ENCODE data around the gene TPM2.

DNA sequence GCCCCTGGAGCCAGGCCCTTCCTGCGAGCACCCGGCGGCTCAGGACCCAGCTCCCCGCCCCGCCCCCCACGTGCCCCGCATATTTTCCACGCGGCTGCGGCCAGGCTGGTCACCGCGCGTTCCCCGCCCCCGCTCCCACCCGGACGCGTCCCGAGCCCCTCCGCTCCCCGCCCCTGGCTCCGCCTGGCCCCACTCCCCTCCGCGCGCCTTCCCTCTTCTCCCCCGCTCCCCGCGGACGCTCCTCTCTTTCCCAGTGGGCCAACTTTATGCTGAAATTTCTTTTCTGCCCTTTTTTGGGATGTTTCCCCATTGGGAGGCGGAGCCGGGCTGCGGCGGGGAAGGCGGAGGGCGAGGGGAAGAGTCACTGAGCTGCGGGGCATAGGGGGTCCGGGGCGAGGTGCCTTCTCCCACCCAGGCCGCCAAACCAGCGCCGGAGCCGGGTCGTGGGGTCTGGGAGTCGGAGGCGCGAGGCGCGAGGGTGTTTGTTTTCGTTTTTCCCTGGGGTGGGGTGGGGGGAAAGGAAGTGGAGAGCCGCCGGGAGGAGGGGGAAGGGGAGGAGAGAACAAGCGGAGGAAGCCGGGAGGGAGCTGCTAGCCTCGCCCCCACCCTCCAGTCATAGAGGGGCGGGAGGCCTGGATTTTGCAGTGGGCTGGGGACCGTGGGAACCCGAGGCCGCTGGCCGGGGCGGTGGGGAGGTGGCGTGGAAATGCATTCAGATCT, 1.0 kb upstream of the TPM2 start:
- no peak for TF ChIP-seq BRCA1 (IDR thresholded peaks at IDR 0.05; ENCODE audit: low read depth, low read length)
- TF ChIP-seq, protein P1, sequence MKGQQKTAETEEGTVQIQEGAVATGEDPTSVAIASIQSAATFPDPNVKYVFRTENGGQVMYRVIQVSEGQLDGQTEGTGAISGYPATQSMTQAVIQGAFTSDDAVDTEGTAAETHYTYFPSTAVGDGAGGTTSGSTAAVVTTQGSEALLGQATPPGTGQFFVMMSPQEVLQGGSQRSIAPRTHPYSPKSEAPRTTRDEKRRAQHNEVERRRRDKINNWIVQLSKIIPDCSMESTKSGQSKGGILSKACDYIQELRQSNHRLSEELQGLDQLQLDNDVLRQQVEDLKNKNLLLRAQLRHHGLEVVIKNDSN (IDR thresholded peaks at IDR 0.05; ENCODE audit: borderline replicate concordance, extremely low read length, insufficient read depth, low read depth, low read length): no peak
- no peak for TF ChIP-seq BCL11A (IDR thresholded peaks at IDR 0.05; ENCODE audit: low read depth, low read length)
- no peak for TF ChIP-seq RCOR1 (conservative IDR thresholded peaks at IDR 0.05; ENCODE audit: low read depth, low read length)
- TF ChIP-seq SIN3A (IDR thresholded peaks at IDR 0.05; ENCODE audit: low read depth, low read length): no peak
- TF ChIP-seq, protein P2, sequence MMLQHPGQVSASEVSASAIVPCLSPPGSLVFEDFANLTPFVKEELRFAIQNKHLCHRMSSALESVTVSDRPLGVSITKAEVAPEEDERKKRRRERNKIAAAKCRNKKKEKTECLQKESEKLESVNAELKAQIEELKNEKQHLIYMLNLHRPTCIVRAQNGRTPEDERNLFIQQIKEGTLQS (IDR thresholded peaks at IDR 0.05; ENCODE audit: borderline replicate concordance, extremely low read depth, low read depth, low read length): no peak
- no peak for TF ChIP-seq EGR1 (IDR thresholded peaks at IDR 0.05; ENCODE audit: borderline replicate concordance in 1 of 2, low read depth in 2 of 2, low read length in 2 of 2)
- TF ChIP-seq LARP7 (IDR thresholded peaks at IDR 0.05): no peak
- TF ChIP-seq, protein P3, sequence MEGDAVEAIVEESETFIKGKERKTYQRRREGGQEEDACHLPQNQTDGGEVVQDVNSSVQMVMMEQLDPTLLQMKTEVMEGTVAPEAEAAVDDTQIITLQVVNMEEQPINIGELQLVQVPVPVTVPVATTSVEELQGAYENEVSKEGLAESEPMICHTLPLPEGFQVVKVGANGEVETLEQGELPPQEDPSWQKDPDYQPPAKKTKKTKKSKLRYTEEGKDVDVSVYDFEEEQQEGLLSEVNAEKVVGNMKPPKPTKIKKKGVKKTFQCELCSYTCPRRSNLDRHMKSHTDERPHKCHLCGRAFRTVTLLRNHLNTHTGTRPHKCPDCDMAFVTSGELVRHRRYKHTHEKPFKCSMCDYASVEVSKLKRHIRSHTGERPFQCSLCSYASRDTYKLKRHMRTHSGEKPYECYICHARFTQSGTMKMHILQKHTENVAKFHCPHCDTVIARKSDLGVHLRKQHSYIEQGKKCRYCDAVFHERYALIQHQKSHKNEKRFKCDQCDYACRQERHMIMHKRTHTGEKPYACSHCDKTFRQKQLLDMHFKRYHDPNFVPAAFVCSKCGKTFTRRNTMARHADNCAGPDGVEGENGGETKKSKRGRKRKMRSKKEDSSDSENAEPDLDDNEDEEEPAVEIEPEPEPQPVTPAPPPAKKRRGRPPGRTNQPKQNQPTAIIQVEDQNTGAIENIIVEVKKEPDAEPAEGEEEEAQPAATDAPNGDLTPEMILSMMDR (IDR thresholded peaks at IDR 0.05 in 2 of 3, conservative IDR thresholded peaks at IDR 0.05 in 1 of 3; ENCODE audit: control insufficient read depth in 2 of 3, extremely low read depth in 1 of 3, insufficient read depth in 1 of 3, low read depth in 3 of 3, low read length in 3 of 3): no peak
